Endometrium (tissue), 2 donors: ENCODE data around the gene RNLS.

Experiments
- FAIRE-seq: peaks from 2 replicates; lab custom pipeline; 2012; peaks lifted over from hg19 to GRCh38; lab: Jason Lieb, UNC
- donor health status: control.
- donor health status: control.

Gene RNLS

GRCh38 chr10:88551246-88551645 is 31.9 kb downstream of the RNLS start:
- no peak for FAIRE-seq

- peak; percentile 4 for FAIRE-seq
Observed at GRCh38 chr10:88546497-88546896, 36.6 kb downstream of the RNLS start.

GRCh38 chr10:88545359-88545758 is 37.8 kb downstream of the RNLS start:
- FAIRE-seq = no peak

- FAIRE-seq = no peak
Observed at GRCh38 chr10:88544140-88544870, 38.8 kb downstream of the RNLS start.

GRCh38 chr10:88542522-88542921 is 40.6 kb downstream of the RNLS start:
- FAIRE-seq = no peak

- FAIRE-seq = peak; percentile 89
Observed at GRCh38 chr10:88541116-88541626, 41.9 kb downstream of the RNLS start.

- peak; percentile 37 for FAIRE-seq
Observed at GRCh38 chr10:88540351-88540750, 42.8 kb downstream of the RNLS start.

- FAIRE-seq = peak; percentile 98
Observed at GRCh38 chr10:88538048-88538447, 45.1 kb downstream of the RNLS start.

- FAIRE-seq = no peak
Observed at GRCh38 chr10:88537322-88537721, 45.8 kb downstream of the RNLS start.

- no peak for FAIRE-seq
Observed at GRCh38 chr10:88536437-88536836, 46.7 kb downstream of the RNLS start.

GRCh38 chr10:88534072-88534665 is 48.9 kb downstream of the RNLS start:
- no peak for FAIRE-seq

GRCh38 chr10:88531392-88532052 is 51.6 kb downstream of the RNLS start:
- FAIRE-seq = no peak

- FAIRE-seq = no peak
Observed at GRCh38 chr10:88530629-88531391, 52.3 kb downstream of the RNLS start.

- FAIRE-seq = peak; percentile 45
Observed at GRCh38 chr10:88530093-88530492, 53.0 kb downstream of the RNLS start.

- no peak for FAIRE-seq
Observed at GRCh38 chr10:88528806-88529570, 54.1 kb downstream of the RNLS start.

- FAIRE-seq = no peak
Observed at GRCh38 chr10:88528201-88528600, 54.9 kb downstream of the RNLS start.

- no peak for FAIRE-seq
Observed at GRCh38 chr10:88527245-88527644, 55.9 kb downstream of the RNLS start.

- FAIRE-seq = no peak
Observed at GRCh38 chr10:88526501-88527105, 56.5 kb downstream of the RNLS start.

GRCh38 chr10:88525371-88526069 is 57.6 kb downstream of the RNLS start:
- FAIRE-seq = no peak

GRCh38 chr10:88523739-88524400 is 59.2 kb downstream of the RNLS start:
- FAIRE-seq = no peak
